ENCODE data around the gene ZNF652.

ZNF652 gene

DNA sequence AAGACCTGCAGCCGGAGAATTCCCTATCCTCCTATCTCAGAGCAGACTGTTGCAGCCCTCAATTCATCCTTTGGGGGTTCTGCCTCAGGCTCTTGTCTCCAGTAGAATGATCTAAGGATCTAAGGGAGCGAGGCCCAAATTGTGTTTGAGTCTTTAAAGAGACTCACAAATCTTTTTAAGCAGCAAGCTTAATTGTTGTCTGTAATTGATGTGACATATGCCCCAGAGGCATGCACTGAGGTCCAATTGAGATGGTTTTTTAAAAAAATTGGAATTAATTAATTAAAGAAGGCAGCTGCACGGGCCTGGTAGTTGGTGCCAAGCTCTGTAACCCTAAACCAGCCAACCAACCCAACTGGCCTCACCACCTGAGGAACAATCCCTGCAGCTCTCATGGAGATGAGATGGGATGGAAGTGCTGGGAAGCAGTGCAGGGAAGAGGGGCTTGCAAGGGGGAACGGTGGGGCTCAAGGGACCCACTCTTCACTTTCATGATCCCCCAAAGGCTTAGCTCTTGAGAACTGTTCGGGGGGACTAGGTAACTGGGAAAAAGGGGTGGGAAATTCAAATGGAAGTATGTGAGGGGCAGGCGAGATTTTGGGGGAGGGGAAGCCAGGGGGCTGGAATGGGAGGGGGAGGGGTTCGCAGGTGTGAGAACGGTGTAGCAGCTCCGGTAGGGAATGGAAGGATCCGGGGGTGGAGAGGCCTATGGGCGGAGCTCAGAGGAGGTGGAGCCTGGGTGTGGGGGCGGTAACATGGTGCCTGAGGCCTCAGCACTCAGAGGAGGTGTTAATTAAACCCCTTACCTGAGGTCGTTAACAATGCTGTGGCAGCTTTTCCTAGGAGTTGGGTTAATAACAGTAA, 9.2 kb upstream of the ZNF652 start:
- TF ChIP-seq CEBPB (IDR thresholded peaks at IDR 0.05) (no peak), EGR1 (IDR thresholded peaks at IDR 0.05) (peak; percentile 82), NFIC (IDR thresholded peaks at IDR 0.05) (peak; percentile 88), ZBTB7A (IDR thresholded peaks at IDR 0.05; ENCODE audit: low read depth) (peak; percentile 80; the same call in 1 of the 2 replicates), TCF12 (IDR thresholded peaks at IDR 0.05; ENCODE audit: low read depth) (peak; percentile 69; the same call in 1 of the 2 replicates), TEAD4 (IDR thresholded peaks at IDR 0.05) (no peak), FOXM1 (IDR thresholded peaks at IDR 0.05; ENCODE audit: borderline replicate concordance, low read depth) (no peak), EP300 (IDR thresholded peaks at IDR 0.05; ENCODE audit: borderline replicate concordance) (peak; percentile 44; the same call in 1 of the 2 replicates)
- TF ChIP-seq, protein P1, sequence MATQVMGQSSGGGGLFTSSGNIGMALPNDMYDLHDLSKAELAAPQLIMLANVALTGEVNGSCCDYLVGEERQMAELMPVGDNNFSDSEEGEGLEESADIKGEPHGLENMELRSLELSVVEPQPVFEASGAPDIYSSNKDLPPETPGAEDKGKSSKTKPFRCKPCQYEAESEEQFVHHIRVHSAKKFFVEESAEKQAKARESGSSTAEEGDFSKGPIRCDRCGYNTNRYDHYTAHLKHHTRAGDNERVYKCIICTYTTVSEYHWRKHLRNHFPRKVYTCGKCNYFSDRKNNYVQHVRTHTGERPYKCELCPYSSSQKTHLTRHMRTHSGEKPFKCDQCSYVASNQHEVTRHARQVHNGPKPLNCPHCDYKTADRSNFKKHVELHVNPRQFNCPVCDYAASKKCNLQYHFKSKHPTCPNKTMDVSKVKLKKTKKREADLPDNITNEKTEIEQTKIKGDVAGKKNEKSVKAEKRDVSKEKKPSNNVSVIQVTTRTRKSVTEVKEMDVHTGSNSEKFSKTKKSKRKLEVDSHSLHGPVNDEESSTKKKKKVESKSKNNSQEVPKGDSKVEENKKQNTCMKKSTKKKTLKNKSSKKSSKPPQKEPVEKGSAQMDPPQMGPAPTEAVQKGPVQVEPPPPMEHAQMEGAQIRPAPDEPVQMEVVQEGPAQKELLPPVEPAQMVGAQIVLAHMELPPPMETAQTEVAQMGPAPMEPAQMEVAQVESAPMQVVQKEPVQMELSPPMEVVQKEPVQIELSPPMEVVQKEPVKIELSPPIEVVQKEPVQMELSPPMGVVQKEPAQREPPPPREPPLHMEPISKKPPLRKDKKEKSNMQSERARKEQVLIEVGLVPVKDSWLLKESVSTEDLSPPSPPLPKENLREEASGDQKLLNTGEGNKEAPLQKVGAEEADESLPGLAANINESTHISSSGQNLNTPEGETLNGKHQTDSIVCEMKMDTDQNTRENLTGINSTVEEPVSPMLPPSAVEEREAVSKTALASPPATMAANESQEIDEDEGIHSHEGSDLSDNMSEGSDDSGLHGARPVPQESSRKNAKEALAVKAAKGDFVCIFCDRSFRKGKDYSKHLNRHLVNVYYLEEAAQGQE (IDR thresholded peaks at IDR 0.05; ENCODE audit: low read depth): no peak

DNA sequence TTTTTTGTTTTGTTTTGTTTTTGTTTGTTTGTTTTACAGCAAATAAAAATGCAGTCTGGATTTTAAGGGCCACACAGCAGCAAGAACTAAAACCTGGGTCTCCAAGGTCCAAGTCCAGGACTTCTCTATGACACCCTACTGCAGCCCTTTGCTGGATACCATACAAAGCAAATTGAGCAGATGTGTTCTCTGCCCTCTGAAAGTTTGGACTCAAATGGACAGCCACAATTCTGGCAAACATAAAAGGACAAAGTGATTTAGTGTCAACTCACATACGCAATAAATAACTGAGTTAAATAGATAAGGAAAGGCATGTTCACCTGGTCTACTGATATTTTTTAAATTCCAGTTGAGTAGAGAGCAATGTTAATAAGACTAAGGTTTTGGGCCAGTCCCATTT, 7.7 kb upstream of the ZNF652 start:
- TF ChIP-seq TEAD4 (IDR thresholded peaks at IDR 0.05) (no peak), NFIC (IDR thresholded peaks at IDR 0.05) (no peak), EP300 (IDR thresholded peaks at IDR 0.05; ENCODE audit: borderline replicate concordance) (no peak), CEBPB (IDR thresholded peaks at IDR 0.05) (no peak), TCF12 (IDR thresholded peaks at IDR 0.05; ENCODE audit: low read depth) (no peak), FOXM1 (IDR thresholded peaks at IDR 0.05; ENCODE audit: borderline replicate concordance, low read depth) (no peak), CREB1 (IDR thresholded peaks at IDR 0.05; ENCODE audit: low read depth) (no peak), EGR1 (IDR thresholded peaks at IDR 0.05) (no peak), ZBTB7A (IDR thresholded peaks at IDR 0.05; ENCODE audit: low read depth) (no peak), RAD21 (IDR thresholded peaks at IDR 0.05; ENCODE audit: low read depth) (no peak)
- TF ChIP-seq, protein P2, sequence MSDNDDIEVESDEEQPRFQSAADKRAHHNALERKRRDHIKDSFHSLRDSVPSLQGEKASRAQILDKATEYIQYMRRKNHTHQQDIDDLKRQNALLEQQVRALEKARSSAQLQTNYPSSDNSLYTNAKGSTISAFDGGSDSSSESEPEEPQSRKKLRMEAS (IDR thresholded peaks at IDR 0.05): no peak
- TF ChIP-seq, protein P3, sequence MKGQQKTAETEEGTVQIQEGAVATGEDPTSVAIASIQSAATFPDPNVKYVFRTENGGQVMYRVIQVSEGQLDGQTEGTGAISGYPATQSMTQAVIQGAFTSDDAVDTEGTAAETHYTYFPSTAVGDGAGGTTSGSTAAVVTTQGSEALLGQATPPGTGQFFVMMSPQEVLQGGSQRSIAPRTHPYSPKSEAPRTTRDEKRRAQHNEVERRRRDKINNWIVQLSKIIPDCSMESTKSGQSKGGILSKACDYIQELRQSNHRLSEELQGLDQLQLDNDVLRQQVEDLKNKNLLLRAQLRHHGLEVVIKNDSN (IDR thresholded peaks at IDR 0.05): no peak
- TF ChIP-seq, protein P1 (IDR thresholded peaks at IDR 0.05; ENCODE audit: low read depth): no peak

DNA sequence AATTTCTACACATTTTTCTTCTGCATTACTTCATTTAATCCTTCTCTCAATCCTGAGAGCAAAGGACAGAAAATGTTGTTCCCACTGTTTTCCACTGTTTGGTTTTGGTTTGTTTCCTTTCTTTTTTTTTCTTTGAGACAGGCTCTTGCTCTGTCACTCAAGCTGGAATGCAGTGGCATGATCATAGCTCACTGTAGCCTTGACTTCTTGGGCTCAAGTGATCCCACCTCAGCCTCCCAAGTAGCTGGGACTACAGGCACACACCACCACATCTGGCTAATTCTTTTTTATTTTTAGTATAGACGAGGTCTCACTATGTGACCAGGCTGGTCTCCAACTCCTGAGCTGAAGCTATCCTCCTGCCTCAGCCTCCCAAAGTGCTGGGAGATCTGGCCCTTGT, 7.0 kb upstream of the ZNF652 start:
- TF ChIP-seq, protein P1 (IDR thresholded peaks at IDR 0.05; ENCODE audit: low read depth): no peak
- TF ChIP-seq FOXM1 (IDR thresholded peaks at IDR 0.05; ENCODE audit: borderline replicate concordance, low read depth) (no peak), TCF12 (IDR thresholded peaks at IDR 0.05; ENCODE audit: low read depth) (no peak), NFIC (IDR thresholded peaks at IDR 0.05) (no peak), CREB1 (IDR thresholded peaks at IDR 0.05; ENCODE audit: low read depth) (no peak), EP300 (IDR thresholded peaks at IDR 0.05; ENCODE audit: borderline replicate concordance) (no peak), TEAD4 (IDR thresholded peaks at IDR 0.05) (no peak), RAD21 (IDR thresholded peaks at IDR 0.05; ENCODE audit: low read depth) (no peak)
- TF ChIP-seq, protein P3 (IDR thresholded peaks at IDR 0.05): no peak
- TF ChIP-seq, protein P2 (IDR thresholded peaks at IDR 0.05): no peak

DNA sequence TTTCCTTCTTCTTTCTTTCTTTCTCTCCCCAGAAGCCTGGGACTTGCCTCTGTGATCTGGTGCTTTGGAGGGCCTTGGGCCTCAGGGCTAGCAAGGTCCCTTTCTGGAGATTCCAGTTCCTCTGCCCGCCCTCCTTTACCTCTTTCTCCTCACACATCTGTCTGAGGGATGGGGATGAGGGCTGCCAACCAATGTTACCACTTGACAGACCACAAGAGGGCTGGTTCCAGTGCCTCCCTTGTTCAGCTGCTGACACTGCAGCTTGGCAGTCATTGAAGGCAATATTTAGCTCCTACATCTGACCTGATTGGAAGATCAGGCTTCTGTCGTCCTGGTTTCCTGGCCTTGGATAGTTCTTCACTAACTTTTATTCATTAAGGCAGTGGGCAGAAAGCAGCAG, 3.6 kb upstream of the ZNF652 start:
- no peak for TF ChIP-seq EP300 (IDR thresholded peaks at IDR 0.05; ENCODE audit: borderline replicate concordance)
- TF ChIP-seq YY1 (IDR thresholded peaks at IDR 0.05; ENCODE audit: low read depth): no peak
- no peak for TF ChIP-seq NFIC (IDR thresholded peaks at IDR 0.05)
- TF ChIP-seq TCF12 (IDR thresholded peaks at IDR 0.05; ENCODE audit: low read depth): no peak
- TF ChIP-seq, protein P2 (IDR thresholded peaks at IDR 0.05): no peak
- no peak for TF ChIP-seq CEBPB (IDR thresholded peaks at IDR 0.05)
- TF ChIP-seq EGR1 (IDR thresholded peaks at IDR 0.05): no peak
- no peak for TF ChIP-seq ZBTB7A (IDR thresholded peaks at IDR 0.05; ENCODE audit: low read depth)
- TF ChIP-seq TEAD4 (IDR thresholded peaks at IDR 0.05): no peak
- TF ChIP-seq, protein P3 (IDR thresholded peaks at IDR 0.05): no peak
